Endothelial cell of umbilical vein (primary cell): ENCODE measurements around the gene FMN1. TPM values are rescaled to one million over a fixed set of nuclear protein-coding genes. Genes with fewer than 3 reads are reported as not detected.

Experiments used
- BruUV-seq: library from RNA; stranded (reverse); fragments of 400-500 nt; replicated peaks from 2 replicates; lab custom pipeline; 2021; lab: Mats Ljungman, UMichigan
- CTCF ChIA-PET: fragments of 300-600, 350-600 bp; sonication (Branson Sonifier 250); formaldehyde crosslinking; loops from one replicate; lab custom pipeline; 2021; ENCODE audit warnings: antibody characterized with exemption, inconsistent platforms; lab: Charles Lee
- POLR2A ChIA-PET: fragments of 300-600, 350-600 bp; sonication (Branson Sonifier 250); formaldehyde crosslinking; loops from one replicate; lab custom pipeline; 2021; ENCODE audit warnings: antibody characterized with exemption, inconsistent platforms; lab: Charles Lee
- DNase-seq: peaks from one replicate; pipeline ENCODE4 v3.0.0-alpha.2; 2011; ENCODE audit warnings: low read depth, low spot score
- FAIRE-seq: peaks from 2 replicates; lab custom pipeline; 2011; peaks lifted over from hg19 to GRCh38; lab: Jason Lieb, UNC
- H2AFZ ChIP-seq: 2 replicates; pipeline ENCODE4 v1.6.0; 2012; ENCODE audit warnings: low read depth, low read length, control low read depth, inconsistent platforms
- H3K27ac ChIP-seq: 2 replicates; pipeline ENCODE4 v1.5.1; 2011; ENCODE audit warnings: low read depth, mild to moderate bottlenecking, control low read depth, low read length, moderate library complexity; ENCODE audit not compliant: insufficient read depth
- H3K27me3 ChIP-seq, 2 experiments: 2 replicates each; pipeline versions ENCODE4 v1.6.0 to v1.6.1; 2011; ENCODE audit warnings: low read length in 2 of 2, mixed read lengths in 1 of 2; ENCODE audit not compliant: control insufficient read depth in 2 of 2, insufficient read depth in 2 of 2
- H3K36me3 ChIP-seq, 2 experiments: 2 replicates in 1 of 2; 3 replicates in 1 of 2; pipeline ENCODE4 v1.5.1; 2011; ENCODE audit warnings: low read length in 2 of 2, mild to moderate bottlenecking in 1 of 2, moderate library complexity in 1 of 2; ENCODE audit not compliant: control insufficient read depth in 2 of 2, insufficient read depth in 2 of 2; ENCODE audit errors: extremely low read depth in 1 of 2
- H3K4me1 ChIP-seq: 3 replicates; pipeline ENCODE4 v1.5.1; 2011; ENCODE audit warnings: mild to moderate bottlenecking, low read length; ENCODE audit not compliant: control insufficient read depth, insufficient read depth; ENCODE audit errors: extremely low read depth
- H3K4me2 ChIP-seq: 2 replicates; pipeline ENCODE4 v1.6.1; 2011; ENCODE audit warnings: low read length, control low read depth, mixed read lengths; ENCODE audit not compliant: insufficient read depth
- H3K4me3 ChIP-seq, 3 experiments: fragments of 200-600 bp in 1 of 3; sonication (generic), shearing (Covaris generic) in 1 of 3; replicated peaks in 1 of 3; 2 replicates each; pipeline ENCODE4 v1.5.1; 2011 to 2016; ENCODE audit warnings: control low read depth in 3 of 3, low read length in 3 of 3, mild to moderate bottlenecking in 2 of 3, inconsistent platforms in 1 of 3, low read depth in 1 of 3, moderate library complexity in 1 of 3; ENCODE audit not compliant: insufficient read depth in 1 of 3
- H3K79me2 ChIP-seq: 2 replicates; pipeline ENCODE4 v1.6.0; 2012; ENCODE audit warnings: low read length, inconsistent platforms; ENCODE audit not compliant: control insufficient read depth, insufficient read depth
- H3K9ac ChIP-seq: replicated peaks from 2 replicates; pipeline ENCODE3; 2011; ENCODE audit warnings: low read length, control low read depth; ENCODE audit not compliant: insufficient read depth; ENCODE audit errors: extremely low read depth
- H3K9me1 ChIP-seq: replicated peaks from 3 replicates; pipeline ENCODE4 v1.6.0; 2011; ENCODE audit warnings: mild to moderate bottlenecking, low read length; ENCODE audit not compliant: control insufficient read depth, insufficient read depth; ENCODE audit errors: extremely low read depth
- H3K9me3 ChIP-seq: replicated peaks from 2 replicates; pipeline ENCODE4 v1.5.1; 2012; ENCODE audit warnings: low read length, inconsistent platforms; ENCODE audit not compliant: control insufficient read depth, insufficient read depth
- H4K20me1 ChIP-seq: replicated peaks from 2 replicates; pipeline ENCODE3; 2011; ENCODE audit warnings: mild to moderate bottlenecking, low read length; ENCODE audit not compliant: control insufficient read depth, insufficient read depth; ENCODE audit errors: extremely low read depth
- CTCF ChIP-seq, 2 donors: IDR thresholded peaks; 1 replicate in 1 of 2; 2 replicates in 1 of 2; pipeline ENCODE4 v1.5.1; 2011; ENCODE audit warnings: low read length in 2 of 2, mild to moderate bottlenecking in 2 of 2, moderate library complexity in 2 of 2, control low read depth in 1 of 2, inconsistent platforms in 1 of 2, low read depth in 1 of 2; ENCODE audit not compliant: insufficient read depth in 1 of 2; ENCODE audit errors: extremely low read depth in 1 of 2
- EZH2 ChIP-seq: IDR thresholded peaks from 2 replicates; pipeline ENCODE4 v1.6.1; 2012; ENCODE audit warnings: borderline replicate concordance, low read depth, mild to moderate bottlenecking, moderate library complexity, low read length, inconsistent platforms; ENCODE audit not compliant: severe bottlenecking
- FOS ChIP-seq: IDR thresholded peaks from 2 replicates; pipeline ENCODE4 v1.6.1; 2011; ENCODE audit warnings: mild to moderate bottlenecking, low read length, moderate library complexity, borderline replicate concordance; ENCODE audit not compliant: insufficient read depth
- GATA2 ChIP-seq: IDR thresholded peaks from 2 replicates; pipeline ENCODE4 v1.7.0; 2011; ENCODE audit warnings: low read depth, mild to moderate bottlenecking, moderate library complexity, mixed read lengths, low read length; ENCODE audit not compliant: insufficient read length, insufficient read depth
- JUN ChIP-seq: IDR thresholded peaks from 2 replicates; pipeline ENCODE4 v1.6.1; 2011; ENCODE audit warnings: borderline replicate concordance, low read depth; ENCODE audit not compliant: insufficient read length, insufficient read depth
- MAX ChIP-seq: IDR thresholded peaks from 2 replicates; pipeline ENCODE4 v1.6.1; 2011; ENCODE audit not compliant: insufficient read depth, insufficient read length
- MYC ChIP-seq: IDR thresholded peaks from one replicate; pipeline ENCODE4 v1.6.1; 2011; ENCODE audit warnings: mild to moderate bottlenecking, low read depth, low read length
- POLR2A ChIP-seq: IDR thresholded peaks from 2 replicates; pipeline ENCODE4 v1.6.1; 2012; ENCODE audit warnings: low read depth, mild to moderate bottlenecking, control low read depth, low read length
- POLR2AphosphoS5 ChIP-seq: IDR thresholded peaks from 2 replicates; pipeline ENCODE4 v1.6.1; 2012; ENCODE audit warnings: low read depth, mild to moderate bottlenecking, control low read depth, low read length, moderate library complexity; ENCODE audit not compliant: insufficient read depth
- dilution Hi-C: fragments of 300-500 bp; cut with MboI; formaldehyde crosslinking; loops from one replicate; pipeline ENCODE4 v1.15.0; 2019; ENCODE audit warnings: low sequenced_read_pairs; ENCODE audit not compliant: extremely low pct_ligation_motif_present
- intact Hi-C: fragments of 100-400 bp; cut with micrococcal nuclease; formaldehyde crosslinking; loops from one replicate; pipeline ENCODE4 v1.10.0; 2022
- polyA plus RNA-seq, 4 experiments: library from polyadenylated mRNA; depleted of rRNA in 3 of 4; stranded (reverse) in 3 of 4; unstranded in 1 of 4; fragments of >200 nt; gene quantifications; 2 replicates each; pipeline versions ENCODE4 v1.2.1 to v1.2.3, GENCODE V29; 2011 to 2012; ENCODE audit warnings: missing spikeins in 1 of 4
- total RNA-seq: library from RNA; stranded (reverse); gene quantifications from 2 replicates; pipeline ENCODE4 v1.2.3, GENCODE V29; 2021

The FMN1 gene
- total and polyA plus RNA-seq, 2 donors (not counting 3 experiments of a cell fraction or from before 2014, with no cell fraction given) = 0.01 to 0.29 TPM

GRCh38 chr15:32878869-32879805, 315.4 kb downstream of the FMN1 start:
- TF ChIP-seq MAX (no peak), MYC (no peak), CTCF (IDR thresholded peaks at IDR 0.05; ENCODE audit: extremely low read depth in 1 of 2, insufficient read depth in 1 of 2, low read depth in 1 of 2, low read length in 2 of 2) (no peak), FOS (no peak), POLR2AphosphoS5 (no peak), JUN (no peak), POLR2A (no peak), GATA2 (no peak), EZH2 (no peak)
- Histone ChIP-seq H3K9me3 (no peaks in the 10 kb centered on the region), H3K9ac (no peak overlapping the region), H3K4me3 (no peak overlapping the region), H3K36me3 (no peaks in the 10 kb centered on the region), H3K79me2 (no peaks in the 10 kb centered on the region), H3K9me1 (no peaks in the 10 kb centered on the region), H3K27me3 (no peaks in the 10 kb centered on the region), H3K27ac (no peak overlapping the region), H3K4me2 (no peak overlapping the region), H2AFZ (no peak overlapping the region), H3K4me1 (peaks cover 15% of the 10 kb centered on the region), H4K20me1 (no peaks in the 10 kb centered on the region)
- no TSS peak for BruUV-seq
- DNase-seq = no peak
- intact Hi-C loops = no loop called here
- dilution Hi-C loops = no loop called here
- ChIA-PET CTCF (interaction anchor here (1.0 to 1.8 kb wide), 6 partner anchors 10 to 216 kb away, joined by 3 to 8 read pairs (median 6); no protein-coding TSS in a partner anchor), POLR2A (no interaction called here)
- FAIRE-seq = peak; percentile 50
